ENCODE results near the gene APOF. TPM values are rescaled to one million over a fixed set of nuclear protein-coding genes. Genes with fewer than 3 reads are reported as not detected.

The APOF gene
- total and polyA plus RNA-seq, 2 of the 8 experiments (the other 6 are each of a cell fraction or from before 2014, with no cell fraction given), result not detected

DNA sequence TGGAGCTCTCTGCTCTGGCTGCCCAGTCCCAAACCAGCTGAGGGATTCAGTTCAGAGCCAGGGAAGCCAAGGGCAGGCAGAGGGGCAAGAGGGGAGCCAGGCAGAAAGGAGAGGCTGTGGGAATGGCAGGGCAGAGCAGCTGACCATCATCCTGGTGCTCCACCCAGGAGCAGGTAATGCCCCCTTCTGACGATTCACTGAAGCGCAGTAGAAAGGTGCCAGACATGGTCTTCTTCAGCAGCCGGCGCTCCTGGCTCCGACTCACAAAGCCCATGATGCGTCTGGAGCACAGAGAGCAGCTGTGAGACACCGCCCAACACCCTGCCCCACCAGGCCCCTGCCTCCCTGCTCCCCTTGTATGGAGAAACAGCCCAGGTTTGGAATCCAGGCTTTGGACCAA lies 16.0 kb downstream of the APOF start:
- DNase-seq (ENCODE audit: low read depth in 1 of 2, low spot score in 2 of 2) (peak in 1 of 2 experiments; percentile 63), FAIRE-seq (no peak)
- no peak overlapping the region for H3K9ac ChIP-seq (replicated peaks in 1 of 4; ENCODE audit: extremely low read depth in 1 of 4, low read depth in 3 of 4, low read length in 3 of 4)
- no peak overlapping the region for H4K91ac ChIP-seq (replicated peaks; ENCODE audit: insufficient read length, low read length)
- no peaks in the 10 kb centered on the region; the same call in 1 of the 2 replicates for H3K79me1 ChIP-seq (ENCODE audit: low read depth, low read length)
- H4K8ac ChIP-seq (ENCODE audit: extremely low read depth, insufficient read depth, low read length), result no peak overlapping the region; the same call in 1 of the 2 replicates
- H3K4me1 ChIP-seq (replicated peaks in 1 of 4; ENCODE audit: control insufficient read depth in 3 of 4, insufficient read depth in 4 of 4, low read length in 3 of 4), result no peaks in the 10 kb centered on the region
- TF ChIP-seq TEAD4 (IDR thresholded peaks at IDR 0.05; ENCODE audit: low read depth, low read length) (no peak), SIRT6 (IDR thresholded peaks at IDR 0.05; ENCODE audit: low read length) (no peak), SAP30 (IDR thresholded peaks at IDR 0.05; ENCODE audit: insufficient read depth, insufficient replicate concordance, low read length) (no peak), BCL11A (IDR thresholded peaks at IDR 0.05; ENCODE audit: low read depth in 2 of 2, low read length in 2 of 2) (no peak), ZNF274 (IDR thresholded peaks at IDR 0.05; ENCODE audit: borderline replicate concordance, extremely low read depth, low read length) (no peak), CREB1 (IDR thresholded peaks at IDR 0.05) (no peak), RAD21 (IDR thresholded peaks at IDR 0.05 in 1 of 2, conservative IDR thresholded peaks at IDR 0.05 in 1 of 2; ENCODE audit: low read depth in 2 of 2, low read length in 2 of 2) (peak; percentile 52 to 61)
- TF ChIP-seq, protein P1, sequence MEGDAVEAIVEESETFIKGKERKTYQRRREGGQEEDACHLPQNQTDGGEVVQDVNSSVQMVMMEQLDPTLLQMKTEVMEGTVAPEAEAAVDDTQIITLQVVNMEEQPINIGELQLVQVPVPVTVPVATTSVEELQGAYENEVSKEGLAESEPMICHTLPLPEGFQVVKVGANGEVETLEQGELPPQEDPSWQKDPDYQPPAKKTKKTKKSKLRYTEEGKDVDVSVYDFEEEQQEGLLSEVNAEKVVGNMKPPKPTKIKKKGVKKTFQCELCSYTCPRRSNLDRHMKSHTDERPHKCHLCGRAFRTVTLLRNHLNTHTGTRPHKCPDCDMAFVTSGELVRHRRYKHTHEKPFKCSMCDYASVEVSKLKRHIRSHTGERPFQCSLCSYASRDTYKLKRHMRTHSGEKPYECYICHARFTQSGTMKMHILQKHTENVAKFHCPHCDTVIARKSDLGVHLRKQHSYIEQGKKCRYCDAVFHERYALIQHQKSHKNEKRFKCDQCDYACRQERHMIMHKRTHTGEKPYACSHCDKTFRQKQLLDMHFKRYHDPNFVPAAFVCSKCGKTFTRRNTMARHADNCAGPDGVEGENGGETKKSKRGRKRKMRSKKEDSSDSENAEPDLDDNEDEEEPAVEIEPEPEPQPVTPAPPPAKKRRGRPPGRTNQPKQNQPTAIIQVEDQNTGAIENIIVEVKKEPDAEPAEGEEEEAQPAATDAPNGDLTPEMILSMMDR (IDR thresholded peaks at IDR 0.05; ENCODE audit: control extremely low read depth in 1 of 3, insufficient read depth in 1 of 3, low read depth in 1 of 3, low read length in 3 of 3), result peak; percentile 38 to 56 (median 46)
- no peaks in the 10 kb centered on the region for H3K23me2 ChIP-seq (ENCODE audit: low read depth, low read length)
- H3K4ac ChIP-seq (replicated peaks; ENCODE audit: insufficient read length, low read depth, low read length), result no peak overlapping the region
- H3K36me3 ChIP-seq (ENCODE audit: control insufficient read depth in 2 of 4, insufficient read depth in 4 of 4, low read length in 3 of 4), result peaks cover 13 to 57% (median 41%) of the 10 kb centered on the region in 4 experiments
- CTCF ChIA-PET (ENCODE audit: partially characterized antibody), result interaction anchor here (0.6 to 3.5 kb wide), 15 partner anchors 9 to 1168 kb away, joined by 3 to 21 read pairs (median 5); partner anchors contain the start of genes CNPY2, IL23A, PAN2 and STAT2
- H3K4me2 ChIP-seq (ENCODE audit: insufficient read depth in 1 of 2, low read depth in 2 of 2, low read length in 2 of 2), result no peak overlapping the region
- H2AK5ac ChIP-seq (ENCODE audit: low read depth, low read length), result no peak overlapping the region
- H3K4me3 ChIP-seq (ENCODE audit: extremely low read depth in 1 of 4, insufficient read depth in 2 of 4, low read depth in 3 of 4, low read length in 4 of 4), result no peak overlapping the region
- H3K27me3 ChIP-seq (replicated peaks in 1 of 4; ENCODE audit: control insufficient read depth in 3 of 4, extremely low read depth in 1 of 4, insufficient read depth in 3 of 4, low read length in 3 of 4), result no peaks in the 10 kb centered on the region
- no peak overlapping the region for H2BK20ac ChIP-seq (ENCODE audit: low read length)
- H3K23ac ChIP-seq (ENCODE audit: insufficient read length), result no peak overlapping the region
- no peak overlapping the region for H3K56ac ChIP-seq (replicated peaks; ENCODE audit: insufficient read length, low read depth, low read length)
- no peak overlapping the region for H2BK12ac ChIP-seq (ENCODE audit: low read depth, low read length)
- no peaks in the 10 kb centered on the region for H3K79me2 ChIP-seq (ENCODE audit: control insufficient read depth in 1 of 2, insufficient read depth in 2 of 2, low read length in 2 of 2)
- POLR2A ChIA-PET (ENCODE audit: partially characterized antibody), result interaction anchor here (0.7 to 5.1 kb wide), 8 partner anchors 12 to 65 kb away, joined by 3 to 26 read pairs (median 4); partner anchors contain the start of genes CNPY2, PAN2 and STAT2
- 94% methylated on average over 7 of the region's 7 CpGs; no CpG with 5 or more reads in 1 of the 2 experiments for WGBS, 2 experiments (ENCODE audit: extremely low coverage in 1 of 2, insufficient coverage in 1 of 2, insufficient read length in 1 of 2, insufficient replicate concordance in 2 of 2, low coverage in 1 of 2, low lambda C conversion rate in 2 of 2, missing lambda C conversion rate in 1 of 2)
- no peak overlapping the region for H3K14ac ChIP-seq (ENCODE audit: insufficient read length)
- no peak overlapping the region for H2BK120ac ChIP-seq (replicated peaks; ENCODE audit: low read depth, low read length)
- no peak overlapping the region; the same call in 1 of the 2 replicates for H2BK5ac ChIP-seq (ENCODE audit: low read depth, low read length)
- H2AFZ ChIP-seq (ENCODE audit: low read length), result no peak overlapping the region
- H4K5ac ChIP-seq (ENCODE audit: insufficient read length, low read depth, low read length), result no peak overlapping the region
- no peak overlapping the region for H3K18ac ChIP-seq (ENCODE audit: extremely low read depth, low read length)
- H3K9me3 ChIP-seq (ENCODE audit: insufficient read depth in 2 of 2, low read depth in 1 of 2, low read length in 1 of 2), result no peaks in the 10 kb centered on the region; a peak in 1 of 4 replicates
- no peaks in the 10 kb centered on the region for H4K20me1 ChIP-seq (replicated peaks in 1 of 2; ENCODE audit: control insufficient read depth in 1 of 2, insufficient read depth in 2 of 2, low read length in 2 of 2)
- H2BK15ac ChIP-seq (ENCODE audit: low read length), result no peak overlapping the region
- H3K27ac ChIP-seq (ENCODE audit: low read depth, low read length), result no peak overlapping the region
